OCI-LY1 (cell line): Measurements from ENCODE around the gene CMIP.

Source experiments
- EZH2 ChIP-seq: fragments of 200-600 bp; sonication (generic), shearing (Covaris generic); IDR thresholded peaks from 2 replicates; pipeline ENCODE4 v1.8.0; 2017; ENCODE audit warnings: borderline replicate concordance, mixed run types, mild to moderate bottlenecking, antibody characterized with exemption, low read length, moderate library complexity, mixed read lengths
- TF ChIP-seq, protein P1 (sequence below): fragments of 200-600 bp; sonication (generic), shearing (Covaris generic); IDR thresholded peaks from 2 replicates; pipeline ENCODE4 v1.5.1; 2017; ENCODE audit warnings: mild to moderate bottlenecking, antibody characterized with exemption, low read length, moderate library complexity, mixed read lengths

DNA sequence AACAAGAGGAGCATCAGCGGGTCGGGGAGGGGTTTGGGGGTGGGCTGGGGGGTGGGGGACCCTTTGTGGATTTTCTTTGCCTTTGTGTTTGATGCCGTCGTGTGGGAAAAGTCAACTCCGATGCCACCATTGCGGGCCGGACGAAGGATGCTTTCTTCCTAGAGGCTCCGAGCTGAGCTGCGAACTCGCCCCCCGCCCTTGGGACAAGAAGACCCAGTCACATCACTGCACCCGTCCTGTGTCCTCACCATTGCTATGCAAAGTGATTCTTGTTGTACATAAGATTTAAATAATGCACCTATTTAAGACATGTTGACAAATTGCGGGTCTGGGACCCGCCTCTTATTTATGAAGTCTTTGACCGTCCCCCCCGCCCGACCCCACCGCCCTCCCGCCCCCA lies 265.4 kb downstream of the CMIP start:
- TF ChIP-seq, protein P1, sequence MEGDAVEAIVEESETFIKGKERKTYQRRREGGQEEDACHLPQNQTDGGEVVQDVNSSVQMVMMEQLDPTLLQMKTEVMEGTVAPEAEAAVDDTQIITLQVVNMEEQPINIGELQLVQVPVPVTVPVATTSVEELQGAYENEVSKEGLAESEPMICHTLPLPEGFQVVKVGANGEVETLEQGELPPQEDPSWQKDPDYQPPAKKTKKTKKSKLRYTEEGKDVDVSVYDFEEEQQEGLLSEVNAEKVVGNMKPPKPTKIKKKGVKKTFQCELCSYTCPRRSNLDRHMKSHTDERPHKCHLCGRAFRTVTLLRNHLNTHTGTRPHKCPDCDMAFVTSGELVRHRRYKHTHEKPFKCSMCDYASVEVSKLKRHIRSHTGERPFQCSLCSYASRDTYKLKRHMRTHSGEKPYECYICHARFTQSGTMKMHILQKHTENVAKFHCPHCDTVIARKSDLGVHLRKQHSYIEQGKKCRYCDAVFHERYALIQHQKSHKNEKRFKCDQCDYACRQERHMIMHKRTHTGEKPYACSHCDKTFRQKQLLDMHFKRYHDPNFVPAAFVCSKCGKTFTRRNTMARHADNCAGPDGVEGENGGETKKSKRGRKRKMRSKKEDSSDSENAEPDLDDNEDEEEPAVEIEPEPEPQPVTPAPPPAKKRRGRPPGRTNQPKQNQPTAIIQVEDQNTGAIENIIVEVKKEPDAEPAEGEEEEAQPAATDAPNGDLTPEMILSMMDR, result no peak
- no peak for TF ChIP-seq EZH2
